Mesendoderm (in vitro differentiated cells): ENCODE results near the gene CERKL. TPM values are rescaled to one million over a fixed set of nuclear protein-coding genes. Genes with fewer than 3 reads are reported as not detected.
A peak's percentile ranks its signal among the peaks of the same experiment; 100 is the strongest.
"Not testable (repeated sequence)": the region's sequence is repeated elsewhere in the genome, so short reads cannot be mapped to it uniquely, and the experiment has no call there.

Source experiments
- DNase-seq: peaks from one replicate; pipeline ENCODE4 v3.0.0; 2013
- H2AK5ac ChIP-seq: 2 replicates; pipeline ENCODE4 v1.6.1; 2013; ENCODE audit warnings: low read length, inconsistent platforms
- H2BK120ac ChIP-seq: 2 replicates; pipeline ENCODE4 v1.6.1; 2013; ENCODE audit warnings: low read depth, mild to moderate bottlenecking, low read length, moderate library complexity, mixed read lengths
- H2BK15ac ChIP-seq: replicated peaks from 2 replicates; pipeline ENCODE4 v1.6.1; 2013; ENCODE audit warnings: low read depth, mild to moderate bottlenecking, moderate library complexity
- H2BK5ac ChIP-seq: 2 replicates; pipeline ENCODE4 v1.6.1; 2013; ENCODE audit warnings: low read length, inconsistent platforms
- H3K18ac ChIP-seq: 2 replicates; pipeline ENCODE4 v1.6.1; 2013; ENCODE audit warnings: mild to moderate bottlenecking, low read length, mixed read lengths
- H3K23ac ChIP-seq: one replicate; pipeline ENCODE4 v1.6.1; 2013; ENCODE audit warnings: low read length
- H3K27ac ChIP-seq: 2 replicates; pipeline ENCODE4 v1.5.1; 2013; ENCODE audit warnings: low read depth, mild to moderate bottlenecking, inconsistent platforms, low read length, moderate library complexity
- H3K27me3 ChIP-seq: 2 replicates; pipeline ENCODE4 v1.6.1; 2013; ENCODE audit warnings: low read length, control low read depth, mild to moderate bottlenecking, inconsistent platforms; ENCODE audit not compliant: insufficient read depth, poor library complexity
- H3K36me3 ChIP-seq: 2 replicates; pipeline ENCODE4 v1.6.1; 2013; ENCODE audit warnings: low read length, inconsistent platforms; ENCODE audit not compliant: control insufficient read depth, insufficient read depth
- H3K4ac ChIP-seq: one replicate; pipeline ENCODE4 v1.6.1; 2013; ENCODE audit warnings: low read depth, mild to moderate bottlenecking, low read length, moderate library complexity
- H3K4me1 ChIP-seq: 2 replicates; pipeline ENCODE4 v1.6.1; 2013; ENCODE audit warnings: low read depth, low read length, inconsistent platforms; ENCODE audit not compliant: control insufficient read depth
- H3K4me2 ChIP-seq: 2 replicates; pipeline ENCODE4 v1.6.1; 2013; ENCODE audit warnings: low read length
- H3K4me3 ChIP-seq: 2 replicates; pipeline ENCODE4 v1.5.1; 2013; ENCODE audit warnings: mild to moderate bottlenecking, low read length
- H3K56ac ChIP-seq: one replicate; pipeline ENCODE4 v1.6.1; 2013; ENCODE audit warnings: low read length
- H3K79me1 ChIP-seq: 2 replicates; pipeline ENCODE4 v1.6.1; 2013; ENCODE audit warnings: low read length, inconsistent platforms
- H3K79me2 ChIP-seq: 2 replicates; pipeline ENCODE4 v1.6.1; 2013; ENCODE audit warnings: mild to moderate bottlenecking, low read length; ENCODE audit not compliant: control insufficient read depth, insufficient read depth
- H3K9ac ChIP-seq: 2 replicates; pipeline ENCODE4 v1.6.1; 2013; ENCODE audit warnings: low read length, inconsistent platforms
- H4K5ac ChIP-seq: one replicate; pipeline ENCODE4 v1.6.1; 2013; ENCODE audit warnings: low read length
- H4K8ac ChIP-seq: one replicate; pipeline ENCODE4 v1.6.1; 2013; ENCODE audit warnings: low read depth, mild to moderate bottlenecking, control low read depth, low read length, moderate library complexity
- WGBS: extraction: QIAGEN DNeasy Blood & Tissue Kit; methylation state at CpG from one replicate; pipeline ENCODE4 v1.1.7; 2013; ENCODE audit warnings: low lambda C conversion rate, missing lambda C conversion rate; ENCODE audit not compliant: insufficient coverage; ENCODE audit errors: extremely low coverage; 5-methylcytosine and 5-hydroxymethylcytosine counted together
- polyA plus RNA-seq, 2 experiments: library from polyadenylated mRNA; stranded (reverse); fragments of 200-250 nt; gene quantifications; one replicate each; pipeline ENCODE4 v1.2.3, GENCODE V29; 2013

The CERKL gene, protein sequence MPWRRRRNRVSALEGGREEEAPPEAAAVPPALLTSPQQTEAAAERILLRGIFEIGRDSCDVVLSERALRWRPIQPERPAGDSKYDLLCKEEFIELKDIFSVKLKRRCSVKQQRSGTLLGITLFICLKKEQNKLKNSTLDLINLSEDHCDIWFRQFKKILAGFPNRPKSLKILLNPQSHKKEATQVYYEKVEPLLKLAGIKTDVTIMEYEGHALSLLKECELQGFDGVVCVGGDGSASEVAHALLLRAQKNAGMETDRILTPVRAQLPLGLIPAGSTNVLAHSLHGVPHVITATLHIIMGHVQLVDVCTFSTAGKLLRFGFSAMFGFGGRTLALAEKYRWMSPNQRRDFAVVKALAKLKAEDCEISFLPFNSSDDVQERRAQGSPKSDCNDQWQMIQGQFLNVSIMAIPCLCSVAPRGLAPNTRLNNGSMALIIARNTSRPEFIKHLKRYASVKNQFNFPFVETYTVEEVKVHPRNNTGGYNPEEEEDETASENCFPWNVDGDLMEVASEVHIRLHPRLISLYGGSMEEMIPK
- 0.13 TPM for polyA plus RNA-seq (2013, experiment 1 of 2)
- 0.06 TPM for polyA plus RNA-seq (2013, experiment 2 of 2)

DNA sequence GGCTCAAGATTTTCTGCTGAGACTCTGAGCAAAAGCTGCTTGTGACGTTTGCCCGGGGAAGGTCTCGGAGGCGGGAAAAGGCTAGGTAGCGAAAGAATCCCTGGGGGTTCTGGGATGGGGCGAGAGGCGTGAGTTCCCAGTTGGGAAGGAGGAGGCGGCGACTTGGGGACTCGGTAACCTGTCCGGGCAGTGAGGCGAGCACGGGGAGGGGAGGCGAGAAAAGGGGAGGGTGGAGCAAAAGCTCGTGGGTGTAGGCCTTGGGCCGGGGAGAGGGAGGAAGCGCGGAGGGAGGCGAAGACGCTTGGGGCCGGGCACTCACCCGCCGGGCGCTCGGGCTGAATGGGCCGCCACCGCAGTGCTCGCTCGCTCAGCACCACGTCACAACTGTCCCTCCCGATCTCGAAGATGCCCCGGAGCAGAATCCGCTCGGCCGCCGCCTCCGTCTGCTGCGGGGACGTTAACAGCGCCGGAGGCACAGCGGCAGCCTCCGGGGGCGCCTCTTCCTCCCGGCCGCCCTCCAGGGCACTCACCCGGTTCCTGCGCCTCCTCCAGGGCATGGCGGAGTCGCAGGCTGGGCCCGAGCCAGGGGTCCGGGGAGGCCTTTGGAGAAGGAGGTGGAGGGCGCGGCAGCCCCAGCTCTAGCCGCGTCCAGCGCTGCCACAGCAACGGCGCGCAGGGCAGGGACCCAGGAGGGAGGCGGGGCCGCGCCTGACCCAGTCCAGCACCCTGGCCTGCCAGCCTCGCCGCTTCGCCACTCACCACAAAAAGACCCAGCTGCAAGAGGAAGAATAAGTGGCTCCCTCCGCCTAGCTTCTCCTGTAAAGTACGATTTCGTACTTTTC is at the start of gene CERKL:
CERKL (minus strand) TSS at position 656 of the 842 bp plus-strand sequence; CDS start at position 557, 99 bp downstream.
- Histone ChIP-seq H3K56ac (peak within 1 kb of the TSS; percentile 74), H3K4me2 (peak within 1 kb of the TSS; percentile 91), H2AK5ac (no peak within 1 kb of the TSS), H3K36me3 (no peaks in the 10 kb centered on the region), H3K18ac (no peak within 1 kb of the TSS), H2BK5ac (no peak within 1 kb of the TSS), H2BK120ac (no peak within 1 kb of the TSS), H3K4me3 (peak within 1 kb of the TSS; percentile 52), H3K4me1 (peaks cover 5% of the 10 kb centered on the region), H4K8ac (no peak within 1 kb of the TSS), H3K27me3 (peaks cover 30% of the 10 kb centered on the region), H2BK15ac (no peak within 1 kb of the TSS), H3K23ac (no peak within 1 kb of the TSS), H3K79me1 (no peaks in the 10 kb centered on the region), H4K5ac (no peak within 1 kb of the TSS), H3K27ac (no peak within 1 kb of the TSS), H3K79me2 (no peaks in the 10 kb centered on the region), H3K4ac (no peak within 1 kb of the TSS), H3K9ac (peak within 1 kb of the TSS; percentile 35)
- DNase-seq, result peak; percentile 82
- no CpG with 5 or more reads among the region's 70 CpGs for WGBS

DNA sequence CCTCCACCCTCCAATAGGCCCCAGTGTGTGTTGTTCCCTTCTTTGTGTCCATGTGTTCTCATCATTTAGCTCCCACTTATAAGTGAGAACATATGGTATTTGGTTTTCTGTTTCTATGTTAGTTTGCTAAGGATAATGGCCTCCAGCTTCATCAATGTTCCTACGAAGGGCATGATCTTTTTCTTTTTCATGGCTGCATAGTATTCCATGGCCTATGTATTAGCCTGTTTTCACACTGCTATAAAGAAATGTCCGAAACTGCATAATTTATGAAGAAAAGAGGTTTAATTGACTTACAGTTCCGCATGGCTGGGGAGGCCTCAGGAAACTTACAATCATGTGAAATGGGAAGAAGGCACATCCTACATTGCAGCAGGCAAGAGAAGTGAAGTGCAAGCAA is 45.6 kb upstream of the CERKL start:
- H2BK120ac ChIP-seq, H3K23ac ChIP-seq, H4K5ac ChIP-seq, H3K36me3 ChIP-seq, H3K79me2 ChIP-seq, H2BK15ac ChIP-seq, H3K27ac ChIP-seq, H3K79me1 ChIP-seq, H4K8ac ChIP-seq, H3K27me3 ChIP-seq, H3K18ac ChIP-seq, H3K4me1 ChIP-seq, H3K56ac ChIP-seq, H2BK5ac ChIP-seq, H3K4me3 ChIP-seq, H3K4me2 ChIP-seq, H3K4ac ChIP-seq, DNase-seq, H3K9ac ChIP-seq, H2AK5ac ChIP-seq: not testable (repeated sequence)
- WGBS, result no CpG with 5 or more reads among the region's 3 CpGs

DNA sequence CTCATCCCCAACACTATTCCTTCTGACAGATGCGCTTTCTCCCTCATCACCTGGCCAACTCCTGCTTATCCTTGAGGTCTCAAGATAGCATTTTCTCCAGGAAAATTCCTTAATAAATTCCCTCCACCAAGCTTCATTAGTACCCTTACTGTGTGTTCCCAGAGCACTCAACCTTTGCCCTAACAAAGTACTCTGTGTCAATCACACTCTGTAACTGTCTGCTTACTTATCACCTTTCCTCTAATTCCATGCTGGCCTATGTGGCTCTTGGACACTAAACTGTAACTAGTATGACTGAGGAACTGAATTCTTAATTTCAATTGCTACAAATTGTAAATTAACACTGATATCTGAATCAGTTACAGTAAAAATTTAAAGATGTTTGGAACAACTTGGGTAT is 41.3 kb upstream of the CERKL start:
- no peak overlapping the region for H3K23ac ChIP-seq
- no peak overlapping the region for H4K5ac ChIP-seq
- H3K36me3 ChIP-seq, result no peaks in the 10 kb centered on the region
- no peak overlapping the region for H4K8ac ChIP-seq
- no peak overlapping the region for H3K4ac ChIP-seq
- no peak overlapping the region for H3K27ac ChIP-seq
- H3K4me3 ChIP-seq, result no peak overlapping the region
- H3K56ac ChIP-seq, result no peak overlapping the region
- no peak for DNase-seq
- H3K4me1 ChIP-seq, result no peaks in the 10 kb centered on the region
- no peaks in the 10 kb centered on the region for H3K79me2 ChIP-seq
- no peak overlapping the region for H2BK120ac ChIP-seq
- H2BK5ac ChIP-seq, result no peak overlapping the region
- no CpG with 5 or more reads among the region's 1 CpG for WGBS
- H2BK15ac ChIP-seq, result no peak overlapping the region
- no peaks in the 10 kb centered on the region for H3K79me1 ChIP-seq
- no peaks in the 10 kb centered on the region for H3K27me3 ChIP-seq
- H3K4me2 ChIP-seq, result no peak overlapping the region
- H3K18ac ChIP-seq, result no peak overlapping the region
- no peak overlapping the region for H3K9ac ChIP-seq
- H2AK5ac ChIP-seq, result no peak overlapping the region

- no peak overlapping the region for H4K5ac ChIP-seq
- no peaks in the 10 kb centered on the region for H3K4me1 ChIP-seq
- H2BK5ac ChIP-seq, result no peak overlapping the region
- H3K27me3 ChIP-seq, result no peaks in the 10 kb centered on the region
- no peak overlapping the region for H4K8ac ChIP-seq
- no peak overlapping the region for H2BK120ac ChIP-seq
- H3K56ac ChIP-seq, result no peak overlapping the region
- H3K23ac ChIP-seq, result no peak overlapping the region
- no peak overlapping the region for H3K4me2 ChIP-seq
- no peaks in the 10 kb centered on the region for H3K79me2 ChIP-seq
- DNase-seq, result no peak
- no peak overlapping the region for H3K9ac ChIP-seq
- H2AK5ac ChIP-seq, result no peak overlapping the region
- no CpG with 5 or more reads among the region's 1 CpG for WGBS
- H3K36me3 ChIP-seq, result no peaks in the 10 kb centered on the region
- H3K79me1 ChIP-seq, result no peaks in the 10 kb centered on the region
- no peak overlapping the region for H3K18ac ChIP-seq
- H3K4ac ChIP-seq, result no peak overlapping the region
- H3K4me3 ChIP-seq, result no peak overlapping the region
- H2BK15ac ChIP-seq, result no peak overlapping the region
- H3K27ac ChIP-seq, result no peak overlapping the region
Measured at GRCh38 chr2:181697571-181697970, 40.7 kb upstream of the CERKL start.

GRCh38 chr2:181697126-181697525 is 40.2 kb upstream of the CERKL start:
- no peaks in the 10 kb centered on the region for H3K79me1 ChIP-seq
- no peaks in the 10 kb centered on the region for H3K4me1 ChIP-seq
- H4K5ac ChIP-seq, result no peak overlapping the region
- WGBS, result no CpG with 5 or more reads among the region's 6 CpGs
- H4K8ac ChIP-seq, result no peak overlapping the region
- H2BK5ac ChIP-seq, result no peak overlapping the region
- no peak overlapping the region for H2BK120ac ChIP-seq
- DNase-seq, result no peak
- H3K27me3 ChIP-seq, result no peaks in the 10 kb centered on the region
- H3K9ac ChIP-seq, result no peak overlapping the region
- H3K23ac ChIP-seq, result no peak overlapping the region
- no peaks in the 10 kb centered on the region for H3K79me2 ChIP-seq
- H2BK15ac ChIP-seq, result no peak overlapping the region
- no peak overlapping the region for H3K27ac ChIP-seq
- H3K18ac ChIP-seq, result no peak overlapping the region
- no peak overlapping the region for H3K4me2 ChIP-seq
- no peak overlapping the region for H3K4me3 ChIP-seq
- H3K4ac ChIP-seq, result no peak overlapping the region
- no peak overlapping the region for H3K56ac ChIP-seq
- H2AK5ac ChIP-seq, result no peak overlapping the region
- no peaks in the 10 kb centered on the region for H3K36me3 ChIP-seq
